Chondrocyte (in vitro differentiated cells): ENCODE data around the gene PROKR1. TPM values are rescaled to one million over a fixed set of nuclear protein-coding genes. Genes with fewer than 3 reads are reported as not detected.
"Not testable (repeated sequence)": the region's sequence is repeated elsewhere in the genome, so short reads cannot be mapped to it uniquely, and the experiment has no call there.

Experiments used
- DNase-seq: peaks from one replicate; pipeline ENCODE4 v3.0.0; 2021; ENCODE audit warnings: mixed read lengths, low spot score
- H3K27ac Mint-ChIP-seq: one replicate; pipeline ENCODE4 v1.8.0; 2021; ENCODE audit warnings: mild to moderate bottlenecking, moderate library complexity, mixed read lengths; ENCODE audit not compliant: unreplicated experiment
- H3K27me3 Mint-ChIP-seq: 2 replicates; pipeline ENCODE4 v1.8.0; 2021; ENCODE audit warnings: low read depth, mixed read lengths
- H3K36me3 Mint-ChIP-seq: 2 replicates; pipeline ENCODE4 v1.8.0; 2021; ENCODE audit warnings: low read depth, mixed read lengths
- H3K4me1 Mint-ChIP-seq: 2 replicates; pipeline ENCODE4 v1.8.0; 2021; ENCODE audit warnings: low read depth, mild to moderate bottlenecking, mixed read lengths
- H3K4me3 Mint-ChIP-seq: one replicate; pipeline ENCODE4 v1.8.0; 2021; ENCODE audit warnings: mild to moderate bottlenecking, moderate library complexity, mixed read lengths; ENCODE audit not compliant: unreplicated experiment
- H3K9me3 Mint-ChIP-seq: 2 replicates; pipeline ENCODE4 v1.8.0; 2021; ENCODE audit warnings: low read depth, mixed read lengths
- long read RNA-seq: library from polyadenylated mRNA; stranded (forward); transcript quantifications from one replicate; pipeline ENCODE4 v2.0.0, GENCODE V29; 2021
- total RNA-seq: library from RNA; stranded (reverse); gene quantifications from 3 replicates; pipeline ENCODE4 v1.2.1, GENCODE V29; 2021
- TF ChIP-seq, protein P1 (sequence below): fragments of 200-600 bp; sonication (generic); IDR thresholded peaks from 2 replicates; pipeline ENCODE4 v1.5.0; 2021; ENCODE audit warnings: antibody characterized with exemption, mild to moderate bottlenecking, moderate library complexity

PROKR1 gene
- not detected in 3 replicates for total RNA-seq
- long read RNA-seq: 0 reads

DNA sequence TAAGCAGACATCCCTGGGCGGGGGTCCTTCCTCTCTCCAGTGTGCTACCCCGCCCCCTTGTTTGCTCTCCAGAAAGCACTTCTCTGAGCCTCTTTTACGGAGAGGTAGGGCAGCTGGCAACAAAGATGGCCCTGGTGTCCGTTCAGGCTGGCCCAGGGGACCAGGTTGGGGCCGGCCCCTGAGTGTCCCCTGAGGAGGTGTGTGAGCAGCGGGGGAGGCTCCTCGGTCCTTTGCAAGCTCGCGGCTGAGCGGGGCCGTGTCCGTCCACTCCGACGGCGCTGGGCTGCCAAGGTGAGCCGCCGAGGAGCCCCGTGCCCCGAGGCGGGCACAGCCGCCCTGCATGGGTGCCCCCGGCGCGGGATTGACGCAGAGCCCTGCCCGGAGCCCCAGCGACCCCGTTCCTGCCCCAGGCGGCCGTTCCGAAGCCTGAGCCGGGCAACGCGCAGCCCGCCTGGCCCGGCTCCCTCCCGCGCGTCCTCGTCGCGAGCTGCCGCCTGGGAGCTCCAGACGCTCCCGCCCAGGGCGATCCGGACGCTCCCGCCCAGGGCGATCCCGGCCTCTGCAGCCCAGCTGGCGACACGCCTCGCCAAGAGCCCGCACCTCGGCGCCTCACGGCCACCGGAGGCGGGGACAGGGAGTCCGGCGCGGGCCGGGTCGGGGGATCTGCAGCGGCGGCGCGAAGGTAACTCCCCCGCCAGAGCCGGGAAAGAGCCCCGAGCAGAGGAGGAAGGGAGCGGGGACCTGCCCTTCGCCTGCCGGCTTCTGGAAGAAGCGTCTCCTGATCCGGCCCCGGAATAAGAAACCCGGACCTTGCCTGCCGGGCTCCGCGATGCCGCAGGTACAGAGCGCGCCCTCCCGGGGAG, at the start of gene PROKR1:
TSS of gene PROKR1 (plus strand) at position 569 of the 863 bp plus-strand sequence. CDS start 2,243 bp downstream, outside the sequence.
- peaks cover 67% of the 10 kb centered on the region for H3K27me3 Mint-ChIP-seq
- H3K4me3 Mint-ChIP-seq: peak within 1 kb of the TSS; percentile 51
- DNase-seq: no peak

GRCh38 chr2:68594041-68594440, 49.3 kb upstream of the PROKR1 start:
- H3K4me1 Mint-ChIP-seq: peaks cover 10% of the 10 kb centered on the region
- DNase-seq: no peak
- TF ChIP-seq, protein P1, sequence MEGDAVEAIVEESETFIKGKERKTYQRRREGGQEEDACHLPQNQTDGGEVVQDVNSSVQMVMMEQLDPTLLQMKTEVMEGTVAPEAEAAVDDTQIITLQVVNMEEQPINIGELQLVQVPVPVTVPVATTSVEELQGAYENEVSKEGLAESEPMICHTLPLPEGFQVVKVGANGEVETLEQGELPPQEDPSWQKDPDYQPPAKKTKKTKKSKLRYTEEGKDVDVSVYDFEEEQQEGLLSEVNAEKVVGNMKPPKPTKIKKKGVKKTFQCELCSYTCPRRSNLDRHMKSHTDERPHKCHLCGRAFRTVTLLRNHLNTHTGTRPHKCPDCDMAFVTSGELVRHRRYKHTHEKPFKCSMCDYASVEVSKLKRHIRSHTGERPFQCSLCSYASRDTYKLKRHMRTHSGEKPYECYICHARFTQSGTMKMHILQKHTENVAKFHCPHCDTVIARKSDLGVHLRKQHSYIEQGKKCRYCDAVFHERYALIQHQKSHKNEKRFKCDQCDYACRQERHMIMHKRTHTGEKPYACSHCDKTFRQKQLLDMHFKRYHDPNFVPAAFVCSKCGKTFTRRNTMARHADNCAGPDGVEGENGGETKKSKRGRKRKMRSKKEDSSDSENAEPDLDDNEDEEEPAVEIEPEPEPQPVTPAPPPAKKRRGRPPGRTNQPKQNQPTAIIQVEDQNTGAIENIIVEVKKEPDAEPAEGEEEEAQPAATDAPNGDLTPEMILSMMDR: no peak
- H3K9me3 Mint-ChIP-seq: peaks cover 10% of the 10 kb centered on the region
- no peak overlapping the region for H3K4me3 Mint-ChIP-seq
- no peaks in the 10 kb centered on the region for H3K27me3 Mint-ChIP-seq
- no peak overlapping the region for H3K27ac Mint-ChIP-seq
- peaks cover under 1% of the 10 kb centered on the region for H3K36me3 Mint-ChIP-seq

More for the DNA sequence above, at the start of gene PROKR1:
- TF ChIP-seq, protein P1: no peak
- H3K9me3 Mint-ChIP-seq: peaks cover 14% of the 10 kb centered on the region
- H3K36me3 Mint-ChIP-seq: peaks cover 4% of the 10 kb centered on the region
- peaks cover 3% of the 10 kb centered on the region for H3K4me1 Mint-ChIP-seq
- no peak within 1 kb of the TSS for H3K27ac Mint-ChIP-seq

GRCh38 chr2:68594674-68595492, 48.5 kb upstream of the PROKR1 start:
- no peaks in the 10 kb centered on the region for H3K27me3 Mint-ChIP-seq

GRCh38 chr2:68595493-68595785, 47.9 kb upstream of the PROKR1 start:
- Mint-ChIP-seq H3K4me1 (peaks cover 10% of the 10 kb centered on the region), H3K9me3 (peaks cover 23% of the 10 kb centered on the region)
- H3K36me3 Mint-ChIP-seq, H3K4me3 Mint-ChIP-seq, DNase-seq, H3K27me3 Mint-ChIP-seq, H3K27ac Mint-ChIP-seq: not testable (repeated sequence)
- TF ChIP-seq, protein P1: peak; percentile 50

More at GRCh38 chr2:68594674-68595492, 48.5 kb upstream of the PROKR1 start:
- H3K9me3 Mint-ChIP-seq: peaks cover 19% of the 10 kb centered on the region
- H3K27ac Mint-ChIP-seq: no peak overlapping the region
- TF ChIP-seq, protein P1: peak; percentile 82
- H3K36me3 Mint-ChIP-seq: peaks cover 3% of the 10 kb centered on the region
- DNase-seq: no peak
- peaks cover 10% of the 10 kb centered on the region for H3K4me1 Mint-ChIP-seq
- no peak overlapping the region for H3K4me3 Mint-ChIP-seq

DNA sequence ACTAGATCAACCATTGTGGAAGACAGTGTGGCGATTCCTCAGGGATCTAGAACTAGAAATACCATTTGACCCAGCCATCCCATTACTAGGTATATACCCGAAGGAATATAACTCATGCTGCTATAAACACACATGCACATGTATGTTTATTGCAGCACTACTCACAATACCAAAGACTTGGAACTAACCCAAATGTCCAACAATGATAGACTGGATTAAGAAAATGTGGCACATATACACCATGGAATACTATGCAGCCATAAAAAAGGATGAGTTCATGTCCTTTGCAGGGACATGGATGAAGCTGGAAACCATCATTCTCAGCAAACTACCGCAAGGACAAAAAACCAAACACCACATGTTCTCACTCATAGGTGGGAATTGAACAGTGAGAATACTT, 42.9 kb upstream of the PROKR1 start:
- H3K4me1 Mint-ChIP-seq, H3K4me3 Mint-ChIP-seq, H3K27me3 Mint-ChIP-seq, H3K27ac Mint-ChIP-seq, DNase-seq, H3K36me3 Mint-ChIP-seq: not testable (repeated sequence)
- peaks cover 57% of the 10 kb centered on the region for H3K9me3 Mint-ChIP-seq
